Gastrocnemius medialis (tissue), 4 donors: Measurements from ENCODE around the gene PLLP.

ENCODE experiments used
- CTCF ChIP-seq, 5 experiments: fragments of 450-650 bp in 3 of 5; fragments of 200-600 bp in 2 of 5; sonication (generic) in 2 of 5; IDR thresholded peaks in 4 of 5; conservative IDR thresholded peaks in 1 of 5; 1 replicate in 4 of 5; 2 replicates in 1 of 5; pipeline ENCODE4 v1.5.1; 2016 to 2019; ENCODE audit warnings: antibody characterized with exemption in 5 of 5, mild to moderate bottlenecking in 3 of 5, moderate library complexity in 3 of 5
- POLR2A ChIP-seq, 2 donors: fragments of 450-650 bp; IDR thresholded peaks; one replicate each; pipeline ENCODE4 v1.6.1; 2017; ENCODE audit warnings: antibody characterized with exemption in 2 of 2, mild to moderate bottlenecking in 2 of 2, moderate library complexity in 2 of 2

DNA sequence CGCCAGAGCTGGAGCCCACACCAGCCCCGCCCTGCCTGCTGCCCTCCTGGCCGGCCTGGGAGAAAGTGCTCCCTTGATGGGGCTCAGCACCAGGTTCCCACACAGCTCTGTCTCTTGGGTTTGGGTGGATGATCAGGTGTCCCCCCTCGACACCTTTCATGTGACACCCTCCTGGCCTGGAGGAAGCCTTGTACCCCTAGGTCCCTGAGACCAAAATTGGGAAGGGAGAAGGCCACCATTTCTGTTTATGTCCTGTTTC is 19.4 kb upstream of the PLLP start:
- TF ChIP-seq CTCF (IDR thresholded peaks at IDR 0.05 in 4 of 5, conservative IDR thresholded peaks at IDR 0.05 in 1 of 5) (no peak), POLR2A (IDR thresholded peaks at IDR 0.05) (no peak)
